Stimulated activated CD4-positive, alpha-beta T cell treated with anti-CD3 and anti-CD28 coated beads, TNF-alpha, amount 100 ng/mL, for 24 hours (primary cell): ENCODE data around the gene TLR6.

ENCODE experiments used
- DNase-seq, 3 experiments: peaks; one replicate each; pipeline ENCODE4 v3.0.0-alpha.2; 2020; ENCODE audit warnings: low read depth in 3 of 3

Gene TLR6

GRCh38 chr4:38867478-38868058 lies 11.0 kb upstream of the TLR6 start, which contains the start of gene FAM114A1:
Gene FAM114A1 (plus strand): TSS chr4:38867806. CDS start chr4:38878079, 10,273 bp downstream.
- peak in 1 of 3 experiments; percentile 30 for DNase-seq

DNA sequence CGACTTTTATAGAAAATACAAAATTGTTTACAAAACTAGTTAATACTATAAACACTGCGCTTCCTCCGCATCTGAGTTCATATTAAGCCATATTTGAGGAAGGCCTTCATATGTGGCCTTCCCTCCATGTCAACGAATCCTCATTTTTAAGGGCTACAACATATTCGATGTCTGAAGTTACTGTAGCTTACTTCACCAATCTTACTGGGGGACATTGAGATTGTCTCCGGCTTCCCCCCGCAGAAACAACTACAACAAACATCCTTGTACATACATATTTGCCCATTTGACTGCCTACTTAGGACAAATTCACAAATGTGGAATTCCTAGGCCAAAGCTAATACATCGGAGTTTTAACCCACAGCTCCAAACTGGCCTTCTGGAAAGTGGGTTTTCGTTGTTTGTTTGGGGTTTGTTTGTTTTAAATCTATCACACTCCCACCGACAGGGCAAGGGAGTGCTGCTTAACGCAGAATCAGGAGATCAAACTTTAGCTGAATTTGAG lies 10.4 kb upstream of the TLR6 start:
- DNase-seq, result no peak

DNA sequence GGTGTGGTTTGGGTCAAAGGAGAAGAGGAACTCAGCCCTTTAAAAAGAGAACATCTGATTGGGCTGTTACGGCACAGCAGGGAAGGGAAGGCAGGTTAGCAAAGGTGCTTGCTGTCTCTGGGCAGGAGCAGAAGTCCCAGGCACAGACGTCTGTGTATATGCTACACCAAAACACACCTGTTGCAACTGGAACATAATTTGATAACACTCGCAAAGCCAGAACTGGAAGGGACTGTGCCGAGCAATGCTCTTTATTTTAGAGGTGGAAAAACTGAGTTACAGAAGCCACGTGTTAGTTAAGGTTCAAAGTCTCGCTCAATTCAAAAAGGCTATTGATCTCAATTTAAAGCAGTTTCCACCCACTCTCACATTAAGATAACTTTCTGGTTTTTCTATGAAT lies 8.8 kb upstream of the TLR6 start:
- DNase-seq, result no peak

DNA sequence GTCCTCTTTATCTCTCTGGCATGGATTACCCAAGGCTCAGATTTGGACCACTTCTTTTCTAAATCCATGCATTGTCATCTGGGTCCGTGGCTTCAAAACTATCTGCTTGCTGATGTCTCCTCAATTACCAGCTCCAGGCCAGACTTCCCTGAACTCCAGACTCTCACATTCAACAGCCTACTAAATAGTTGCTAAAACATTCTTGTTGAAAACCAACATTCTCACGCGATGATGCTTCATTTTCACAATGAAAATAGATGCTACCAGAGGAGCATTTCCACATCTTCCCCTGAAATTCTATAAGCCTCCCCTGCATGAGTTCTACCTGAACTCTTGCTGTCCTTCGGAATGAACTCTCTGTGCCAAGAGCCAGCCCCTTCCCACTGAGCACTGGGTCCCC lies 5.2 kb upstream of the TLR6 start:
- DNase-seq, result no peak

DNA sequence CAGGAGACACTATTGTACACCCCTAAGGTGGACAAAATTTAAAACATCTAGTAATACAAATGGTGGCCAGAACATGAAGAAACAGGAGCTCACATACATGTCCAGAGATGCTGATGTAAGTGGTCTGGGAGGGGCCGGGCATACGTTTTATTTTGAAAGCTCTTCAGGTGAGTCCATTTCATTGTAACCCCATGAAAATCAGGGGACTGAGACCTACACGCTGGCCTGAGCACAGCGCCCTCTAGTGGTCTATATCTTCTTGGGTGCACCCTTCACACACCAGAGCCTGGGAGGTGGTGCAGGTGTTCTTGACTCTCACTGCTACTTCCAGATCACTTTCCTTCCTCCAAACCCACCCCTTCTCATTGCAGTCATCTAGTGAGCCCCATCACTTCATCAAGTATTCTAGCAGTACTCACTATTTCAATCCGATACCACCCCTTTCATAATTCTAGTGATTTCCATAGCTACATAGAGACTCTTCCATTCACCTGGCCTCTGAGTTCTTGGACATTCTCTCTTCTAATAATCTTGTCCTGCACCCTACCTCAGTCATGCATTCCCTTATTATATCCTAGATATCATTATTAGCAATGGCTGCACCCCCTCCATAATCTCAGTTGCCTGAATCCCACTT lies 4.3 kb upstream of the TLR6 start:
- DNase-seq, result peak in 2 of 3 experiments; percentile 41 to 51

DNA sequence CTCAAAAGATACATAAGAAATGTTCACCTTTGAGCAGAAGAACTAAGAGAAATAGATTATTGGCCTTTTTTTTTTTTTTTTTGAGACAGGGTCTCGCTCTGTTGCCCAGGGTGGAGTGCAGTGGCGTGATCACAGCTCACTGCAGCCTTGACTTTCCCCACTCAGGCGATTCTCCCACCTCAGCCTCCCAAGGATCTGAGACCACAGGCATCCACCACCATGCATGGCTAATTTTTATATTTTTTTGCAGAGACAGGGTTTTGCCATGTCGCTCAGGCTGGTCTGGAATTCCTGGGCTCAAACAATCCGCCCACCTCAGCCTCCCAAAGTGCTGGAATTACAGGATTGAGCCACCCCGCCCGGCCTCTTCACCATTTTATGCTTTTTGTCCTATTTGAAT lies 2.9 kb upstream of the TLR6 start:
- DNase-seq, result no peak

GRCh38 chr4:38858097-38858420 lies 1.4 kb upstream of the TLR6 start:
- no peak for DNase-seq

- DNase-seq, result no peak
Measured at GRCh38 chr4:38857354-38858096, 908 bp upstream of the TLR6 start.

DNA sequence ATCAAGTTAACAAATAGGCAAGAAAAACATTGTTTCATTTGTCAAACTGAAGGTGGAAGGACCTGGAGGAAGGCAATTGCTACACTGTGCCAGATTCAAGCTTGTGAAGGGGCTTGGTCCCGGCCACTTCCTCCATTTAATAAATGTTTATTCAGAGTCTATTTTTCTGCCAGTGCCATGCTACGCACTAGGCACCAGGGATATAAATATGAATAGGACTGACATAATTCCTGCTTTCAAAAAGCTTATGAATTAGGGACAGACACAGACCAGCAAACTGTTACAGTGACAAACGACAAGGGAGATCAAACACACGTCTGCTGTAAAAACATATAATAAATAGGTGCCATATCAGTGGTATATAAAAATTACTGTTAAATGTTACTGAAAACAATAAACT lies 571 bp downstream of the TLR6 start:
- DNase-seq, result no peak

GRCh38 chr4:38855466-38855865 lies 1.2 kb downstream of the TLR6 start:
- DNase-seq, result no peak

GRCh38 chr4:38846015-38846414 lies 10.6 kb downstream of the TLR6 start:
- DNase-seq, result no peak

GRCh38 chr4:38842994-38843393 lies 13.6 kb downstream of the TLR6 start:
- DNase-seq, result no peak

DNA sequence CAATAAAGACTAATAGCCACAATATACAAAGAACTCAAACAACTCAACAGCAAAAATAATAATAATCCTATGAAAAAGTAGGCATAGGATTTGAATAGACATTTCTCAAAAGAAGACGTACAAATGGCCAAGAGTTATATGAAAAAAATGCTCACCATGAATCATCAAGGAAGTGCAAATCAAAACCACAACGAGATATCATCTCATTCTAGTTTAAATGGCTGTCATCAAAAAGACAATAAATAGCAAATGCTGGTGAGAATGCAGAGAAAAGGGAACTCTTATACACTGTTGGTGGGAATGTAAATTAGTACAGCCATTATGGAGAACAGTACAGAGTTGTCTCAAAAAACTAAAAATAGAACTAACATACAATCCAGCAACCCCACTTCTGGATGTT lies 18.8 kb downstream of the TLR6 start:
- DNase-seq, result no peak

- DNase-seq, result no peak
Measured at GRCh38 chr4:38837334-38837733, 19.3 kb downstream of the TLR6 start.

DNA sequence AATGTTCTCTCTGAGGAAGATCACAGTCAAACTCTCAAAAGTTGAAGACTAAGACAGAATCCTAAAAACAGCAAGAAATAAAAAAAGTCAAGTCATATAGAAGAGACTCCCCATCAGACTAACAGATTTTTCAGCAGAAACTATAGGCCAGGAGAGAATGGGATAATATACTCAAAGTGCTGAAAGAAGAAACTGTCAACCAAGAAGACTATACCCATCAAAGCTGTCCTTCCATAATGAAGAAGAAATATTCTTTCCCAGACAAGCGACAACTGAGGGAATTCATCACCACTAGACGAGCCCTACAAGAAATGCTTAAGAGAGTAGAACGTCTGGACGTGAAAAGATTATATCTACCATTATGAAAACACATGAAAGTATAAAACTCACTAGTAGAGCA lies 22.0 kb downstream of the TLR6 start:
- DNase-seq, result no peak

GRCh38 chr4:38832624-38833528 lies 23.7 kb downstream of the TLR6 start:
- DNase-seq, result no peak

- DNase-seq, result no peak
Measured at GRCh38 chr4:38832206-38832605, 24.4 kb downstream of the TLR6 start.

GRCh38 chr4:38831653-38832052 lies 25.0 kb downstream of the TLR6 start:
- DNase-seq, result no peak

DNA sequence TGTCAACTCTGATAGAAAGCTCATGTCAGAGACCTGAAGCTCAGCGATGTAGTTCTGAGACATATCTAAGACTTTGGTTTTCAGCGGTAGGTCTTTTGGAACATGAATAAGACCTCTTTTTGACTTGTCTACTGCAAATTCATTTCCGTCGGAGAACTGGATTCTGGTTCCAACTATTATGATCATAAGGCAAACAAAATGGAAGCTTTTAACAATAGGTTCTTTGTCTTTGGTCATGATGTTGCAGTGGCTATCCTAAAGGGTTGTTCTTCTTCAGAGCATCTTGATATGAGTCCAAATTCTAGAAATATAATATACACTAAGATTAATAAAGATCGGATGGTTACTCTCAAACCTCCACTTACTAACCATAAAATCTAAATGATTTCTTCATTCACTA lies 27.4 kb downstream of the TLR6 start:
- no peak for DNase-seq

DNA sequence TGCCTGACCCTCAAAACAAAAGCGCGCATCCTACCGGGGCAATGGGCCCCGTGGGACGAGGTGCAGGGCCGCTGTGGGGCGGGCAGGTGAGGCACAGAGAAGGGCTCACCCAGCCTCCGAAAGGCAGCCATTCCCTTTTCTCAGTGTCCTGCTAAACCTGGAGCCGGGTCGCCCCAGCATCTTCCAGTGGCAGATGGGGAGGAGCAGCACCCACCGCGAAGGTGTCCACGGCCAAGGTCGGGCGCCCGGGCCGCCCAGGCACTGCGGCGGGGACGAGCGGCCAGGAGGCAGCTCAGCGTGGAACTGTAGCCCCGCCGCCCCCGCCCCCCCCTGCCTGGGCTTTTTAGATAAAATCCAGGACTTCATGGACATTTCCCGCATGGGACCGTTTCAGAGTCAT lies 32.9 kb downstream of the TLR6 start:
- DNase-seq, result no peak

DNA sequence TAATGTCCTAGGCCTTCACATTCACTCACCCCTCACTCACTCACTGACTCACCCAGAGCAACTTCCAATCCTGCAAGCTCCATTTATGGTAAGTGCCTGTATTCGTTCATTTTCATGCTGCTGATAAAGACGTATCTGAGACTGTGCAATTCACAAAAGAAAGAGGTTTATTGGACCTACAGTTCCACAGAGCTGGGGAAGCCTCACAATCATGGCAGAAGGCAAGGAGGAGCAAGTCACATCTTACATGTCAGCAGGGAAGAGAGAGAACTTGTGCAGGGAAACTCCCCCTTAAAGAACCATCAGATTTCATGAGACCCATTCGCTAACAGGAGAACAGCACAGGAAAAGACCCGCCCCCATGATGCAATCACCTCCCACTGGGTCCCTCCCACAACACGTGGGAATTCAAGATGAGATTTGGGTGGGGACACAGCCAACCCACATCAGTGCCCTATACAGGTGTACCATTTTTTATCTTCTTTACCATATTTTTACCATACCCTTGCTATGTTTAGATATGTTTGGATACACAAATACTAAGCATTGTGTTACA lies 33.8 kb downstream of the TLR6 start:
- DNase-seq, result no peak

DNA sequence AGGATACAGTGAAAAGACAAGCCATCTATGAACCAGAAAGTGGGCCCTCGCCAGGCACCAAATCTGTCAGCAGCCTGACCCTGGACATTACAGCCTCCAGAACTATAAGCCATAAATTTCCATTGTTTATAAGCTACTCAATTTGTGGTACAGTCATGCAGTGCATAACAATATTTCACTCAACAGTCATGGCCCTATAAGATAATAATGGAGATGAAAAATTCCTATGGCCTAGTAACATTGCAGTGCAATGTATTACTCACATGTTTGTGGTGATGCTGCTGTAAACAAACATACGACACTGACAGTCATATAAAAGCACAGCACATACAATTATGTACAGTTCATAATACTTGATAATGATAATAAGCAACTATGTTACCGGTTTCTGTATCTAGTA lies 34.9 kb downstream of the TLR6 start:
- no peak for DNase-seq
